Stimulated activated CD8-positive, alpha-beta memory T cell treated with anti-CD3 and anti-CD28 coated beads, Interleukin-12 subunit alpha, Interleukin-12 subunit beta, amount 100 ng/mL, for 24 hours (primary cell): ENCODE results near the gene MAPKAPK2.
"Not testable (repeated sequence)": the region's sequence is repeated elsewhere in the genome, so short reads cannot be mapped to it uniquely, and the experiment has no call there.

ENCODE experiments used
- DNase-seq: peaks from one replicate; pipeline ENCODE4 v3.0.0-alpha.2; 2020; ENCODE audit errors: extremely low read depth

The MAPKAPK2 gene

GRCh38 chr1:206684478-206685333 is at the start of gene MAPKAPK2:
TSS of gene MAPKAPK2 (plus strand) at chr1:206684905. CDS start at chr1:206685230, 325 bp downstream.
- peak; percentile 61 for DNase-seq

- peak; percentile 77 for DNase-seq
Observed at GRCh38 chr1:206635080-206635977, 49.4 kb upstream of the MAPKAPK2 start, which contains the start of gene DYRK3. TSS of gene DYRK3 (plus strand) at chr1:206635536. CDS start at chr1:206635704, 168 bp downstream.

GRCh38 chr1:206635978-206636345 is 48.7 kb upstream of the MAPKAPK2 start:
- no peak for DNase-seq

- DNase-seq = no peak
Observed at GRCh38 chr1:206636671-206637070, 48.0 kb upstream of the MAPKAPK2 start.

- no peak for DNase-seq
Observed at GRCh38 chr1:206637605-206638004, 47.1 kb upstream of the MAPKAPK2 start.

GRCh38 chr1:206642074-206642473 is 42.6 kb upstream of the MAPKAPK2 start:
- not testable (repeated sequence) for DNase-seq

GRCh38 chr1:206643118-206643698 is 41.5 kb upstream of the MAPKAPK2 start:
- DNase-seq = no peak

GRCh38 chr1:206646504-206646903 is 38.2 kb upstream of the MAPKAPK2 start:
- no peak for DNase-seq

GRCh38 chr1:206647224-206647623 is 37.5 kb upstream of the MAPKAPK2 start:
- no peak for DNase-seq

GRCh38 chr1:206649261-206649921 is 35.3 kb upstream of the MAPKAPK2 start:
- DNase-seq = no peak

- DNase-seq = no peak
Observed at GRCh38 chr1:206651014-206651413, 33.7 kb upstream of the MAPKAPK2 start.

GRCh38 chr1:206651958-206652890 is 32.5 kb upstream of the MAPKAPK2 start:
- DNase-seq = no peak

- DNase-seq = no peak
Observed at GRCh38 chr1:206653715-206654459, 30.8 kb upstream of the MAPKAPK2 start.

- no peak for DNase-seq
Observed at GRCh38 chr1:206654828-206655227, 29.9 kb upstream of the MAPKAPK2 start.

- DNase-seq = no peak
Observed at GRCh38 chr1:206655471-206655882, 29.2 kb upstream of the MAPKAPK2 start.

GRCh38 chr1:206656936-206657335 is 27.8 kb upstream of the MAPKAPK2 start:
- no peak for DNase-seq

- no peak for DNase-seq
Observed at GRCh38 chr1:206657751-206658150, 27.0 kb upstream of the MAPKAPK2 start.

GRCh38 chr1:206658264-206658980 is 26.3 kb upstream of the MAPKAPK2 start:
- no peak for DNase-seq

GRCh38 chr1:206658981-206659273 is 25.8 kb upstream of the MAPKAPK2 start:
- DNase-seq = no peak
